Measurements from ENCODE around the gene YBX3.

YBX3 gene

GRCh38 chr12:10721651-10722501 is 1.2 kb downstream of the YBX3 start:
- Histone ChIP-seq H3K27me3 (ENCODE audit: control insufficient read depth in 1 of 2, insufficient read depth in 2 of 2, low read length in 2 of 2) (no peaks in the 10 kb centered on the region), H3K9ac (ENCODE audit: low read length) (peak overlapping the region; percentile 44), H3K9me3 (ENCODE audit: low read length) (no peaks in the 10 kb centered on the region), H3K36me3 (ENCODE audit: insufficient read depth, low read length) (no peaks in the 10 kb centered on the region), H3K27ac (ENCODE audit: low read depth, low read length) (peak overlapping the region; percentile 98), H3K4me3 (ENCODE audit: low read depth in 1 of 2, low read length in 2 of 2) (peak overlapping the region; percentile 81 to 94), H3K4me1 (ENCODE audit: insufficient read depth, low read length) (peaks cover 52% of the 10 kb centered on the region)

GRCh38 chr12:10720974-10721650 is 2.0 kb downstream of the YBX3 start:
- peak overlapping the region; percentile 81 to 94 for H3K4me3 ChIP-seq (ENCODE audit: low read depth in 1 of 2, low read length in 2 of 2)
- H3K27ac ChIP-seq (ENCODE audit: low read depth, low read length), result peak overlapping the region; percentile 98
- H3K9me3 ChIP-seq (ENCODE audit: low read length), result no peaks in the 10 kb centered on the region
- H3K36me3 ChIP-seq (ENCODE audit: insufficient read depth, low read length), result no peaks in the 10 kb centered on the region
- H3K9ac ChIP-seq (ENCODE audit: low read length), result peak overlapping the region; percentile 44
- peaks cover 58% of the 10 kb centered on the region for H3K4me1 ChIP-seq (ENCODE audit: insufficient read depth, low read length)
- H3K27me3 ChIP-seq (ENCODE audit: control insufficient read depth in 1 of 2, insufficient read depth in 2 of 2, low read length in 2 of 2), result no peaks in the 10 kb centered on the region

GRCh38 chr12:10719482-10719881 is 3.6 kb downstream of the YBX3 start:
- Histone ChIP-seq H3K27me3 (ENCODE audit: control insufficient read depth in 1 of 2, insufficient read depth in 2 of 2, low read length in 2 of 2) (no peaks in the 10 kb centered on the region), H3K27ac (ENCODE audit: low read depth, low read length) (peak overlapping the region; percentile 62), H3K9ac (ENCODE audit: low read length) (no peak overlapping the region), H3K9me3 (ENCODE audit: low read length) (no peaks in the 10 kb centered on the region), H3K4me1 (ENCODE audit: insufficient read depth, low read length) (peaks cover 61% of the 10 kb centered on the region), H3K36me3 (ENCODE audit: insufficient read depth, low read length) (peaks cover 9% of the 10 kb centered on the region), H3K4me3 (ENCODE audit: low read depth in 1 of 2, low read length in 2 of 2) (peak overlapping the region in 1 of 2 donors; percentile 25)

GRCh38 chr12:10718279-10718821 is 4.8 kb downstream of the YBX3 start:
- H3K9ac ChIP-seq (ENCODE audit: low read length), result peak overlapping the region; percentile 23
- H3K9me3 ChIP-seq (ENCODE audit: low read length), result no peaks in the 10 kb centered on the region
- peaks cover 53% of the 10 kb centered on the region for H3K4me1 ChIP-seq (ENCODE audit: insufficient read depth, low read length)
- no peaks in the 10 kb centered on the region for H3K27me3 ChIP-seq (ENCODE audit: control insufficient read depth in 1 of 2, insufficient read depth in 2 of 2, low read length in 2 of 2)
- H3K4me3 ChIP-seq (ENCODE audit: low read depth in 1 of 2, low read length in 2 of 2), result no peak overlapping the region
- H3K27ac ChIP-seq (ENCODE audit: low read depth, low read length), result peak overlapping the region; percentile 62
- H3K36me3 ChIP-seq (ENCODE audit: insufficient read depth, low read length), result peaks cover 20% of the 10 kb centered on the region

- Histone ChIP-seq H3K27ac (ENCODE audit: low read depth, low read length) (peak overlapping the region; percentile 58), H3K27me3 (ENCODE audit: control insufficient read depth in 1 of 2, insufficient read depth in 2 of 2, low read length in 2 of 2) (no peaks in the 10 kb centered on the region), H3K4me1 (ENCODE audit: insufficient read depth, low read length) (peaks cover 53% of the 10 kb centered on the region), H3K9me3 (ENCODE audit: low read length) (no peaks in the 10 kb centered on the region), H3K4me3 (ENCODE audit: low read depth in 1 of 2, low read length in 2 of 2) (peak overlapping the region in 1 of 2 donors; percentile 6), H3K36me3 (ENCODE audit: insufficient read depth, low read length) (peaks cover 24% of the 10 kb centered on the region), H3K9ac (ENCODE audit: low read length) (peak overlapping the region; percentile 23)
Measured at GRCh38 chr12:10717410-10717809, 5.7 kb downstream of the YBX3 start.

GRCh38 chr12:10716704-10717315 is 6.3 kb downstream of the YBX3 start:
- Histone ChIP-seq H3K4me3 (ENCODE audit: low read depth in 1 of 2, low read length in 2 of 2) (peak overlapping the region in 1 of 2 donors; percentile 6), H3K36me3 (ENCODE audit: insufficient read depth, low read length) (peaks cover 30% of the 10 kb centered on the region), H3K9me3 (ENCODE audit: low read length) (no peaks in the 10 kb centered on the region), H3K4me1 (ENCODE audit: insufficient read depth, low read length) (peaks cover 53% of the 10 kb centered on the region), H3K27me3 (ENCODE audit: control insufficient read depth in 1 of 2, insufficient read depth in 2 of 2, low read length in 2 of 2) (no peaks in the 10 kb centered on the region), H3K9ac (ENCODE audit: low read length) (peak overlapping the region; percentile 23), H3K27ac (ENCODE audit: low read depth, low read length) (peak overlapping the region; percentile 58)

- no peak overlapping the region for H3K4me3 ChIP-seq (ENCODE audit: low read depth in 1 of 2, low read length in 2 of 2)
- H3K27ac ChIP-seq (ENCODE audit: low read depth, low read length), result peak overlapping the region; percentile 58
- peaks cover 53% of the 10 kb centered on the region for H3K4me1 ChIP-seq (ENCODE audit: insufficient read depth, low read length)
- no peak overlapping the region for H3K9ac ChIP-seq (ENCODE audit: low read length)
- no peaks in the 10 kb centered on the region for H3K27me3 ChIP-seq (ENCODE audit: control insufficient read depth in 1 of 2, insufficient read depth in 2 of 2, low read length in 2 of 2)
- peaks cover 32% of the 10 kb centered on the region for H3K36me3 ChIP-seq (ENCODE audit: insufficient read depth, low read length)
- no peaks in the 10 kb centered on the region for H3K9me3 ChIP-seq (ENCODE audit: low read length)
Measured at GRCh38 chr12:10716277-10716676, 6.8 kb downstream of the YBX3 start.

GRCh38 chr12:10715491-10715890 is 7.6 kb downstream of the YBX3 start:
- H3K27me3 ChIP-seq (ENCODE audit: control insufficient read depth in 1 of 2, insufficient read depth in 2 of 2, low read length in 2 of 2), result no peaks in the 10 kb centered on the region
- H3K9me3 ChIP-seq (ENCODE audit: low read length), result no peaks in the 10 kb centered on the region
- H3K4me3 ChIP-seq (ENCODE audit: low read depth in 1 of 2, low read length in 2 of 2), result no peak overlapping the region
- no peak overlapping the region for H3K27ac ChIP-seq (ENCODE audit: low read depth, low read length)
- peaks cover 33% of the 10 kb centered on the region for H3K36me3 ChIP-seq (ENCODE audit: insufficient read depth, low read length)
- peaks cover 45% of the 10 kb centered on the region for H3K4me1 ChIP-seq (ENCODE audit: insufficient read depth, low read length)
- no peak overlapping the region for H3K9ac ChIP-seq (ENCODE audit: low read length)

- Histone ChIP-seq H3K27me3 (ENCODE audit: control insufficient read depth in 1 of 2, insufficient read depth in 2 of 2, low read length in 2 of 2) (no peaks in the 10 kb centered on the region), H3K27ac (ENCODE audit: low read depth, low read length) (no peak overlapping the region), H3K4me3 (ENCODE audit: low read depth in 1 of 2, low read length in 2 of 2) (no peak overlapping the region), H3K9ac (ENCODE audit: low read length) (no peak overlapping the region), H3K4me1 (ENCODE audit: insufficient read depth, low read length) (no peaks in the 10 kb centered on the region), H3K36me3 (ENCODE audit: insufficient read depth, low read length) (peaks cover 52% of the 10 kb centered on the region), H3K9me3 (ENCODE audit: low read length) (no peaks in the 10 kb centered on the region)
Measured at GRCh38 chr12:10709808-10710207, 13.3 kb downstream of the YBX3 start.

GRCh38 chr12:10708862-10709261 is 14.3 kb downstream of the YBX3 start:
- H3K9ac ChIP-seq (ENCODE audit: low read length), result no peak overlapping the region
- peaks cover 43% of the 10 kb centered on the region for H3K36me3 ChIP-seq (ENCODE audit: insufficient read depth, low read length)
- H3K9me3 ChIP-seq (ENCODE audit: low read length), result no peaks in the 10 kb centered on the region
- H3K27me3 ChIP-seq (ENCODE audit: control insufficient read depth in 1 of 2, insufficient read depth in 2 of 2, low read length in 2 of 2), result no peaks in the 10 kb centered on the region
- H3K4me1 ChIP-seq (ENCODE audit: insufficient read depth, low read length), result no peaks in the 10 kb centered on the region
- H3K4me3 ChIP-seq (ENCODE audit: low read depth in 1 of 2, low read length in 2 of 2), result no peak overlapping the region
- no peak overlapping the region for H3K27ac ChIP-seq (ENCODE audit: low read depth, low read length)

GRCh38 chr12:10705655-10706054 is 17.5 kb downstream of the YBX3 start:
- H3K27ac ChIP-seq (ENCODE audit: low read depth, low read length), result no peak overlapping the region
- no peaks in the 10 kb centered on the region for H3K27me3 ChIP-seq (ENCODE audit: control insufficient read depth in 1 of 2, insufficient read depth in 2 of 2, low read length in 2 of 2)
- no peak overlapping the region for H3K4me3 ChIP-seq (ENCODE audit: low read depth in 1 of 2, low read length in 2 of 2)
- no peak overlapping the region for H3K9ac ChIP-seq (ENCODE audit: low read length)
- peaks cover 48% of the 10 kb centered on the region for H3K36me3 ChIP-seq (ENCODE audit: insufficient read depth, low read length)
- no peaks in the 10 kb centered on the region for H3K9me3 ChIP-seq (ENCODE audit: low read length)
- H3K4me1 ChIP-seq (ENCODE audit: insufficient read depth, low read length), result no peaks in the 10 kb centered on the region
